Sigmoid colon (tissue), 7 donors: Measurements from ENCODE around the gene CRADD. TPM values are rescaled to one million over a fixed set of nuclear protein-coding genes. Genes with fewer than 3 reads are reported as not detected.
"Not testable (repeated sequence)": the region's sequence is repeated elsewhere in the genome, so short reads cannot be mapped to it uniquely, and the experiment has no call there.

Experiments used
- DNase-seq: peaks from one replicate; pipeline ENCODE4 v3.0.0-alpha.2; 2019
- H3K27ac ChIP-seq, 4 donors: fragments of 200-600 bp; sonication (generic); one replicate each; pipeline ENCODE4 v1.5.1; 2016 to 2019; ENCODE audit warnings: mild to moderate bottlenecking in 1 of 4
- H3K27me3 ChIP-seq, 3 donors: fragments of 200-600 bp; sonication (generic); one replicate each; pipeline ENCODE4 v1.5.1; 2019; ENCODE audit warnings: mild to moderate bottlenecking in 1 of 3
- H3K36me3 ChIP-seq, 4 donors: fragments of 200-600 bp; sonication (generic); one replicate each; pipeline ENCODE4 v1.5.1; 2016 to 2019
- H3K4me1 ChIP-seq, 4 donors: fragments of 200-600 bp; sonication (generic); one replicate each; pipeline ENCODE4 v1.5.1; 2017 to 2019
- H3K4me3 ChIP-seq, 4 donors: fragments of 200-600 bp; sonication (generic); one replicate each; pipeline ENCODE4 v1.5.1; 2017 to 2019; ENCODE audit warnings: mild to moderate bottlenecking in 2 of 4, moderate library complexity in 1 of 4
- H3K9me3 ChIP-seq, 4 donors: fragments of 200-600 bp in 3 of 4; sonication (generic) in 3 of 4; one replicate each; pipeline versions ENCODE4 v1.5.1 to v1.6.1; 2013 to 2019
- EP300 ChIP-seq, 4 donors: sonication (generic); formaldehyde crosslinking; IDR thresholded peaks; one replicate each; pipeline ENCODE4 v1.6.1; 2017; ENCODE audit warnings: antibody characterized with exemption in 4 of 4
- POLR2A ChIP-seq, 2 donors: fragments of 450-650 bp; IDR thresholded peaks; one replicate each; pipeline ENCODE4 v1.6.1; 2016; ENCODE audit warnings: antibody characterized with exemption in 2 of 2, mild to moderate bottlenecking in 2 of 2, moderate library complexity in 2 of 2
- POLR2AphosphoS5 ChIP-seq, 4 donors: sonication (generic); formaldehyde crosslinking; IDR thresholded peaks; one replicate each; pipeline ENCODE4 v1.6.1; 2017; ENCODE audit warnings: antibody characterized with exemption in 4 of 4
- WGBS, 2 donors: extraction: QIAGEN DNeasy Blood & Tissue Kit; methylation state at CpG; one replicate each; pipeline ENCODE4 v1.1.7; 2013; 5-methylcytosine and 5-hydroxymethylcytosine counted together
- intact Hi-C: fragments of 100-400 bp; cut with DNase I; formaldehyde crosslinking; loops from one replicate; pipeline ENCODE4 v1.15.1; 2023
- polyA plus RNA-seq, 3 donors: library from polyadenylated mRNA; stranded (reverse); fragments of 200-250 nt; gene quantifications; one replicate each; pipeline ENCODE4 v1.2.3, GENCODE V29; 2013
- total RNA-seq, 4 donors: library from RNA; depleted of rRNA; stranded (reverse); fragments of >200 nt; gene quantifications; one replicate each; pipeline ENCODE4 v1.1.0, GENCODE V29; 2016
- TF ChIP-seq, protein P1 (sequence below), 4 experiments: fragments of 450-650 bp in 3 of 4; fragments of 200-600 bp in 1 of 4; IDR thresholded peaks; one replicate each; pipeline ENCODE4 v1.5.1; 2016 to 2019; ENCODE audit warnings: antibody characterized with exemption in 4 of 4, mild to moderate bottlenecking in 3 of 4, moderate library complexity in 2 of 4
- donor health status: healthy with polysubstance abuse.
- donor health status: Bipolar disorder and iron deficiency.
- donor health status: healthy.

Gene CRADD
- total and polyA plus RNA-seq, 7 donors = 14.1 to 98.9 (median 43.7) TPM

DNA sequence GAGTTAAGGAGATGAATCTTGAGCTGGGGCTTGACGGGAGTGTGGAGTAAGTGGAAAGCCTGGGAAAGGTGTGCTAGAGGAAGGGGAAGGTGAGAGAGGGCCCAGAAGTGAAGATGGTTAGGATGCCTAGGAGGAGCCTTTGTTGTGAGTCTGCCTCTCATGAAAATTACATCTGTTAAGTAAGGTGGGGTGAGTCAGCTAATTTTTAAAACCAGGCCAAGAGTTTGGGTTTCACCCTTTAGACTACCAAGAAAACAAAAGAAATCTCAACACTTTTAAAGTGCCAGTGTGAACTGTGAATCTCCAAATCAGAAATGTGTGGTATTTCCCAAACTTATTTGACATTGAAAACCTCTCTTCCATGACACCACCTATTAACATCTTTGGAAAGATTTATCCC lies 185.2 kb downstream of the CRADD start:
- Histone ChIP-seq H3K9me3 (peaks cover 5 to 9% (median 8%) of the 10 kb centered on the region in 4 donors), H3K36me3 (no peaks in the 10 kb centered on the region), H3K4me3 (no peak overlapping the region), H3K27me3 (no peaks in the 10 kb centered on the region), H3K27ac (no peak overlapping the region), H3K4me1 (peaks cover 0 to 6% (median 5%) of the 10 kb centered on the region in 4 donors)
- TF ChIP-seq POLR2A (IDR thresholded peaks at IDR 0.05) = no peak
- TF ChIP-seq EP300 (IDR thresholded peaks at IDR 0.05) = no peak
- TF ChIP-seq, protein P1, sequence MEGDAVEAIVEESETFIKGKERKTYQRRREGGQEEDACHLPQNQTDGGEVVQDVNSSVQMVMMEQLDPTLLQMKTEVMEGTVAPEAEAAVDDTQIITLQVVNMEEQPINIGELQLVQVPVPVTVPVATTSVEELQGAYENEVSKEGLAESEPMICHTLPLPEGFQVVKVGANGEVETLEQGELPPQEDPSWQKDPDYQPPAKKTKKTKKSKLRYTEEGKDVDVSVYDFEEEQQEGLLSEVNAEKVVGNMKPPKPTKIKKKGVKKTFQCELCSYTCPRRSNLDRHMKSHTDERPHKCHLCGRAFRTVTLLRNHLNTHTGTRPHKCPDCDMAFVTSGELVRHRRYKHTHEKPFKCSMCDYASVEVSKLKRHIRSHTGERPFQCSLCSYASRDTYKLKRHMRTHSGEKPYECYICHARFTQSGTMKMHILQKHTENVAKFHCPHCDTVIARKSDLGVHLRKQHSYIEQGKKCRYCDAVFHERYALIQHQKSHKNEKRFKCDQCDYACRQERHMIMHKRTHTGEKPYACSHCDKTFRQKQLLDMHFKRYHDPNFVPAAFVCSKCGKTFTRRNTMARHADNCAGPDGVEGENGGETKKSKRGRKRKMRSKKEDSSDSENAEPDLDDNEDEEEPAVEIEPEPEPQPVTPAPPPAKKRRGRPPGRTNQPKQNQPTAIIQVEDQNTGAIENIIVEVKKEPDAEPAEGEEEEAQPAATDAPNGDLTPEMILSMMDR (IDR thresholded peaks at IDR 0.05) = no peak
- TF ChIP-seq POLR2AphosphoS5 (IDR thresholded peaks at IDR 0.05) = no peak
- no peak for DNase-seq
- intact Hi-C loops = no loop called here
- 96 to 99% methylated on average over 1 of the region's 1 CpG for WGBS, 2 donors

DNA sequence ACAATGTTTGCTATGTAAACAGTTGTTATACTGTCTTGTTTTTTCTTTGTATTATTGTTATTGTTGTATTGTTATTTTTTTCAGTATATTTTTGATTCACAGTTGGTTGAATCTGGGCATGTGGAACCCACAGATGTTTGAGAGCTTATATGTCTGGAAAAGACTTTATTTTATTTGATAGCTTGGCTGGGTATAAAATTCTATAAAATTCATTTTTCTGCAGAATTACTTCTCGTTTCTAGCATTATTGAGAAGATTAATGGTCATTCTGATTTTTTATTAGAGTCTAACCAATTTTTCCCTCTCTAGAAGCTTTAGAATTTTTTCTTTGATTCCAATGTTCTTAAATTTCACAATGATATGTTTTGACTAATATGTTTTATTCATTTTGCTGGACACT lies 188.6 kb downstream of the CRADD start:
- Histone ChIP-seq H3K9me3 (peaks cover 5 to 14% (median 8%) of the 10 kb centered on the region in 4 donors), H3K36me3 (no peaks in the 10 kb centered on the region), H3K4me3 (no peak overlapping the region), H3K27me3 (no peaks in the 10 kb centered on the region), H3K27ac (no peak overlapping the region), H3K4me1 (peaks cover 0 to 4% (median 0%) of the 10 kb centered on the region in 4 donors)
- 93 to 96% methylated on average over 1 of the region's 1 CpG for WGBS, 2 donors
- intact Hi-C loops = no loop called here
- DNase-seq = no peak
- TF ChIP-seq POLR2AphosphoS5 (IDR thresholded peaks at IDR 0.05) = no peak
- TF ChIP-seq, protein P1 (IDR thresholded peaks at IDR 0.05) = no peak
- TF ChIP-seq EP300 (IDR thresholded peaks at IDR 0.05) = no peak
- no peak for TF ChIP-seq POLR2A (IDR thresholded peaks at IDR 0.05)

DNA sequence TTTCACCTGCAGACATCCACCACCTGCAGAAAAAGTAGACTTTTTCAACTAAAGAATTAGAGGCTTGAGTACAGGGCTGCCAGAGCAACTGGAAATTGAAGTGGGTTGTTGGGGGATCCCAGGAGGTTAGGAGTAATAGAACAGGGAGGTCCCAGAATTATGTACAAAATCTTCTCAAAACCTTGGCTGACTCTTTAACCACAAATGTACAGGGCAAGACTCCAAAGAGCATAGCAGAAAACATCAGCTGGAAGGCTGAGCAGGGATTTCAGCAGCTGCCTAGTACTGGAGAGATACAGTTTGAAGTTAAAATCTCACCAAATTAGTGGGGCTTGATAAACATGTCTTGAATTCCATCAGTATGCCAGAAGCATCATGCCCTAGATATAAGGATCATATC lies 191.6 kb downstream of the CRADD start:
- Histone ChIP-seq H3K36me3 (no peaks in the 10 kb centered on the region), H3K4me1 (no peaks in the 10 kb centered on the region), H3K27me3 (no peaks in the 10 kb centered on the region), H3K27ac (no peak overlapping the region), H3K9me3 (peaks cover 8 to 16% (median 15%) of the 10 kb centered on the region in 4 donors), H3K4me3 (no peak overlapping the region)
- intact Hi-C loops = no loop called here
- TF ChIP-seq EP300 (IDR thresholded peaks at IDR 0.05) (no peak), POLR2AphosphoS5 (IDR thresholded peaks at IDR 0.05) (peak in 1 of 4 donors; percentile 22)
- TF ChIP-seq, protein P1 (IDR thresholded peaks at IDR 0.05) = no peak
- no peak for DNase-seq

DNA sequence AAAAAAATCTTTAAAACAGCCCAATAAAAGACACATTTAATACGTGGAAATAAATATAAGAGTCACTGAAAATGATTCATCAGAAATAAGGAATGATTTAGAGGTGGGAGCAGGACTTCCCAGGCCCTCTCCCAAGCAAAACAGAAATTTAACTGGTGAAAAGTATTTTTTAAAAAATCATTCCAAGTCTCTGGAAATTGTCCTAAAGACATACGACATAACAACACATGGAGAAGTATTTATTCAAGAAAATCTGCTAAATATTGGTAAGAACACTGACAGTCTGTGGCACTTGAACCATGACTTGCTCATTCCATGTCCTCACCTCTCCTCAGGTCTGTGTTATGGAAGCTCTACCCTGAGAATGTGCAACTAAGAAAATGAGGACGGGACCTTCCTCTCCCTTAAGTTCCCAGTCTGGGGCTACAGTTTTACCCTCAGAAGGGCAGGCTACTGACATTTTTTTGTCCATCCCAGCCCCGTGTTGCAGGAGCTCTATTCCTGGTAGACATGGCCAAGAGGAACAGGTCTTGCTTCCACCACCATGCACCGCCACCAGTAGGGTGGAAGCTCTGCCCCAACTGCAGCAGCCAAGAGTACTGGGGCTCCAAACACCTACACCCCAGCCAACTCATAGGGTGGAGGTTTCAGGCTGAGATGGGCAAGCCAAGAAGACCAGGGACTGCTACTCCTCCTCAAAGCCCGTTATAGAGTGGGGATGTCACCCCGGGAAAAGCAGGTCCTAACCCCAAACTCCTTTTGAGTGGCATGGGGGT lies 193.0 kb downstream of the CRADD start:
- Histone ChIP-seq H3K4me3 (no peak overlapping the region), H3K36me3 (no peaks in the 10 kb centered on the region), H3K27me3 (no peaks in the 10 kb centered on the region), H3K9me3 (peaks cover 7 to 18% (median 13%) of the 10 kb centered on the region in 4 donors), H3K27ac (no peak overlapping the region), H3K4me1 (no peaks in the 10 kb centered on the region)
- DNase-seq = no peak
- intact Hi-C loops = no loop called here
- WGBS, 2 donors = 85 to 87% methylated on average over 7 of the region's 7 CpGs
- no peak for TF ChIP-seq POLR2AphosphoS5 (IDR thresholded peaks at IDR 0.05)
- no peak for TF ChIP-seq POLR2A (IDR thresholded peaks at IDR 0.05)
- TF ChIP-seq, protein P1 (IDR thresholded peaks at IDR 0.05) = no peak
- no peak for TF ChIP-seq EP300 (IDR thresholded peaks at IDR 0.05)

DNA sequence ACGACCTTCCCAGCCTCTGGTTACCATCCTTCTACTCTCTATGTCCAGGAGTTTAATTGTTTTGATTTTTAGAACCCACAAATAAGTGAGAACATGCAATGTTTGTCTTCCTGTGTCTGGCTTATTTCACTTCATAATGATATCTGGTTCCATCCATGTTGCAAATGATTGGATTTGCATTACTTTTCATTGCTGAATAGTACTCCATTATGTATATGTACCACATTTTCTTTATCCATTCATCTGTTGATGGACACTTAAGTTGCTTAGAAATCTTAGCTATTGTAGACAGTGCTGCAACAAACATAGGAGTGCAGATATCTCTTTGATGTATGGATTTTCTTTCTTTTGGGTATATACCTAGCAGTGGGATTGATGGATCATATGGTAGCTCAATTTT lies 194.4 kb downstream of the CRADD start:
- H3K4me3 ChIP-seq, H3K27ac ChIP-seq, H3K36me3 ChIP-seq, H3K27me3 ChIP-seq, intact Hi-C loops, H3K4me1 ChIP-seq, DNase-seq: not testable (repeated sequence)
- H3K9me3 ChIP-seq = peaks cover 3 to 12% (median 7%) of the 10 kb centered on the region in 4 donors
- 80 to 87% methylated on average over 1 of the region's 1 CpG for WGBS, 2 donors
